ENCODE data around the gene CSH1.
"Not testable (repeated sequence)": the region's sequence is repeated elsewhere in the genome, so short reads cannot be mapped to it uniquely, and the experiment has no call there.

Gene CSH1

GRCh38 chr17:63898899-63899798 lies 2.8 kb upstream of the CSH1 start:
- DNase-seq = not testable (repeated sequence)

GRCh38 chr17:63894821-63895220 lies 1.6 kb downstream of the CSH1 start:
- not testable (repeated sequence) for DNase-seq

- DNase-seq = not testable (repeated sequence)
Measured at GRCh38 chr17:63894021-63894420, 2.4 kb downstream of the CSH1 start.

GRCh38 chr17:63892316-63893037 lies 3.9 kb downstream of the CSH1 start:
- not testable (repeated sequence) for DNase-seq

GRCh38 chr17:63889026-63889848 lies 7.1 kb downstream of the CSH1 start:
- peak; percentile 19 for DNase-seq

DNA sequence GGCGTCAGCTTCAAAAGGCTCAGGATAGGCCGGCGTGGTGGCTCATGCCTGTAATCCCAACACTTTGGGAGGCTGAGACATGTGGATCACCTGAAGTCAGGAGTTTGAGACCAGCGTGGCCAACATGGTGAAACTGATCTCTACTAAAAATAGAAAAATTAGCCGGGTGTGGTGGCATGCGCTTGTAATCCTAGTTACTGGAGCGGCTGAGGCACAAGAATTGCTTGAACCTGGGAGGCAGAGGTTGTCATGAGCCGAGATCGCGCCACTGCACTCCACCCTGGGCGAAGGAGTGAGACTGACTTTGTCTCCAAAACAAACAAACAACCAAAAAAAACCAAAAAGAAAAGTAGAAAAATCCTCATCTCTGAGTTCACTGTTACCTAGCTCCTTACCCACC lies 11.3 kb downstream of the CSH1 start:
- DNase-seq = not testable (repeated sequence)

DNA sequence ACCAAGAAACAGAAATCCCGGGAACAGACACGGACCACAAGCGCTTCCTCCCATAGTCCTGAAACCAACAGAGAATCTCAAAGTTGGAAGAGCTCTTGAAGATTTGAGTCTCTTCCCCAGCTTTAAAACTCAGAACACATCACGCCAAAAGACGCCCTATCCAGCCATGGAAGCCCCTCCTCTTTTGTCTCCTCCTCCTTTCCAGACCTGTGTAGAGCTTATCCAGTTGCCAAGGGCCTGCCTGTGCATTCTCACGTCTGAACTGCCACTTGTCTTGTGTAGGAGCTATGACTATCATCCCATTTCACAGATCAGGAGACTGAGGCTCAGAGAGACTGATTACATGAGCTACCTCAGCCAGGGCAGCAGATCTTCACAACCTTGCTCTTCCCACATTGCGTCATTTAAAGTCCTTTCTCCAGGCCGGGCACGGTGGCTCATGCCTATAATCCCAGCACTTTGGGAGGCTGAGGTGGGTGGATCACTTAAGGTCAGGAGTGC lies 13.7 kb downstream of the CSH1 start:
- not testable (repeated sequence) for DNase-seq

DNA sequence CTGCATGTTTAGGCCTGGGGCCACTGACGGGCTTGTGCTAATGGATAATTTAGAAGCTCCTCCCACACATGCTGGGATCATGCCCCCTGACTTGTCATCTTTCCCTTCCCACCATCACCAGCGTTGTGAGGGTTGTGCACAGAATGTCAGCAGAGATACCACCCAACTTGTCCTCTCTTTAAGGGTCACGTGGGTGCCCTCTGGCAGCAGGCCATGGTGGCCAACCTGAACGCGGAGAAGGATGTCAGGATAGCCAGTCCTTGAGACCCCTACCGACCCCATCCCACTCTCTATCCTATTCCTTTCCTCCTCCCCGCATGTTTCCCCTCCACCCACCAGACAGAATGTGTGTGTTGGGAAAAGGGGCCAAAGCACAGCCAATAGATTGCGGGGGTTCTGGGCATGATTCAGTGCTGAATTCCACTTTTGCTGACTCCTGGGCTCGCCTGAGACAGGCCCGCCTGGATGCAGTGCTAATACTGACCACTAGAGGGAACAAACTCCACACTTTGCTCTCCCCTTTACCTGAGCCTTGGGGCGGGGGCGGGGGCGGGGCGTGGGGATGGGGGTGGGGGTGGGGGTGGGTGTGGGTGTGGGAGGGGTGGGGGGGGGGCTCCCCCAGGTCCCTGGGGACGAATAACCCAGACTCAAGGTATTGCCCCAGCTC lies 14.3 kb downstream of the CSH1 start, which contains the start of gene GH2:
TSS of gene GH2 (minus strand) at position 10 of the 667 bp plus-strand sequence. CDS start 143 bp downstream, outside the sequence.
- DNase-seq = peak; percentile 47

- DNase-seq = not testable (repeated sequence)
Measured at GRCh38 chr17:63881337-63881736, 15.0 kb downstream of the CSH1 start.

DNA sequence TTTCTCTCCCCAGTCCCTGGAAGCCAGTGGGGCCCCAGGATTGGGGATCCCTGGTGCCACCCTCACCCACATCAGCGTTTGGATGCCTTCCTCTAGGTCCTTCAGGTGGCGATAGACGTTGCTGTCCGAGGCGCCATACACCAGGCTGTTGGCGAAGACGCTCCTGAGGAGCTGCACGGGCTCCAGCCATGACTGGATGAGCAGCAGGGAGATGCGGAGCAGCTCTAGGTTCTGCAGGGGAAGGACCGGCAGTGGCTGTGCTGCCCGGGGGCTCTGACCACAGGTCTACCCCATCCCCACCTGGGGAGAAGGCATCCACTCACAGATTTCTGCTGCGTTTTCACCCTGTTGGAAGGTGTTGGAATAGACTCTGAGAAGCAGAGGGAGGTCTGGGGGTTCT lies 15.7 kb downstream of the CSH1 start:
- DNase-seq = no peak

DNA sequence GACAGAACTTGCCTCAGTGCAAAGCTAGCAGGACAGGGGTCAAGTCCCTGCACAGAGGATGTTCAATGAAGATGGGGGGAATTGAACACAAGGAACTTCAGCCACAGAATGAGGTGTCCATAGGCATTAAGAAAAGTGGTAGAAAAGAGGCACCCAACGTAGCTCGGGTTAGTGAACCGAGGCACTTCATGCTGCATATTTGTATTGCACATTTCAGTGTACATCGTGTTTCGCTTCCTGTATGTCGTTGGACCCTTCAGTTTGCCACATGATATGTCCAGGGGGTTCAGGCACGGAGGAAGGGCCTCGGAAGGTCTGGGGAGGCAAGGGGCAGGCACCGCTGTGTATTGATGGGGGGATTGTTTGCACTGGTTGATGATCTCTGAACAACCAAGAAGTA lies 18.0 kb downstream of the CSH1 start:
- not testable (repeated sequence) for DNase-seq

GRCh38 chr17:63874693-63875092 lies 21.7 kb downstream of the CSH1 start:
- DNase-seq = not testable (repeated sequence)

GRCh38 chr17:63874061-63874626 lies 22.2 kb downstream of the CSH1 start:
- DNase-seq = not testable (repeated sequence)

DNA sequence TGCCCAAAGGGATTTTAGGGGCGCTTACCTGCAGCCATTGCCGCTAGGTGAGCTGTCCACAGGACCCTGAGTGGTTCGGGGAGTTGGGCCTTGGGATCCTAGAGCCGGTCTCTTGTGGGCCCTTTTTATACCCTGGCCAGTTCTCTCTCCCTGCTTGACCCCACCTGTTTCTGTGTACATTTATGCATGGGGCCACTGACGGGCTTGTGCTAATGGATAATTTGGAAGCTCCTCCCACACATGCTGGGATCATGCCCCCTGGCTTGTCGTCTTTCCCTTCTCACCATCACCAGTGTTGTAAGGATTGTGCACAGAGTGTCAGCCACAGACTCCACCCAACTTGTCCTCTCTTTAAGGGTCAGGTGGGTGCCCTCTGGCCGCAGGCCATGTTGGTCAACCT lies 22.8 kb downstream of the CSH1 start, which contains the start of gene CSH2:
TSS of gene CSH2 (minus strand) at position 101 of the 400 bp plus-strand sequence. CDS start at position 38, 63 bp downstream.
- not testable (repeated sequence) for DNase-seq

- peak; percentile 31 for DNase-seq
Measured at GRCh38 chr17:63871646-63872365, 24.6 kb downstream of the CSH1 start.

DNA sequence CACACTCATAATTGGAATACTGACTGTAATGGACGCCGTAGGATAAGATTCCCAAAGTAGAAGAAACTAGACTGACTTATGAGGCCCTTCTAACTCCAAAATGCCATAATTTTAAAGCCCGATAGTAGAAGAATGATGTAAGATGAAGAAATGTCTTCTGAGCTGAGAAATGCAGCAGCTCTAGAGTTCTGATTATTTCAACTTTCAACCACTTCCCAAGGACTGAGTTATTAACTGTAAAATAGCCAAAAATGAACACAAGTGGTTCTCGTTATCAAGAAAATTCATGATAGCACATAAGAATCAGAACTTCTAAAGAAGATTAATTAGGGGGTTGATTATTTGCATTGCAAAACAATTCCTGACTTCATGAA lies 26.1 kb downstream of the CSH1 start:
- DNase-seq = peak; percentile 24

GRCh38 chr17:63869491-63870291 lies 26.7 kb downstream of the CSH1 start:
- DNase-seq = peak; percentile 67

- not testable (repeated sequence) for DNase-seq
Measured at GRCh38 chr17:63866625-63867024, 29.7 kb downstream of the CSH1 start.

GRCh38 chr17:63859257-63859656 lies 37.1 kb downstream of the CSH1 start:
- DNase-seq = no peak

DNA sequence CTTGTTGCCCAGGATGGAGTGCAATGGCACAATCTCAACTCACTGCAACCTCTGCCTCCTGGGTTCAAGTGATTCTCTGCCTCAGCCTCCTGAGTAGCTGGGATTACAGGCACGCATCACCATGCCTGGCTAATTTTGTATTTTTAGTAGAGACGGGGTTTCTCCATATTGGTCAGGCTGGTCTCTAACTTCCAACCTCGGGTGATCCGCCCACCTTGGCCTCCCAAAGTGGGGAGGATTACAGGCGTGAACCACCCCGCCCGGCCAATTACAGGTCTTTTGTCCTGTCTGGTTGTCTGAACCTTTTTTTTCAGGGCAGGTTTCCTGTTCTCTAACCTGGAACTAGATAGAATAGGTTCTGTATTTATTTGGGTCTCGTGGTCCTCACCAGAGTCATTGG lies 39.9 kb downstream of the CSH1 start:
- DNase-seq = not testable (repeated sequence)
